Prostate gland (tissue), 2 donors: ENCODE results near the gene AKT1. TPM values are rescaled to one million over a fixed set of nuclear protein-coding genes. Genes with fewer than 3 reads are reported as not detected.

Experiments
- DNase-seq: peaks from one replicate; pipeline ENCODE4 v3.0.0-alpha.2; 2019; ENCODE audit warnings: low spot score
- H3K27ac ChIP-seq, 2 donors: fragments of 200-600 bp; sonication (generic); 2 replicates each; pipeline ENCODE4 v1.5.1; 2017 to 2019
- H3K27me3 ChIP-seq: fragments of 200-600 bp; sonication (generic); replicated peaks from 2 replicates; pipeline ENCODE4 v1.5.1; 2019; ENCODE audit not compliant: insufficient read depth
- H3K36me3 ChIP-seq, 2 donors: fragments of 200-600 bp; sonication (generic); 1 replicate in 1 of 2; 2 replicates in 1 of 2; pipeline versions ENCODE4 v1.5.1 to v1.8.1; 2017 to 2019
- H3K4me1 ChIP-seq: fragments of 200-600 bp; sonication (generic); replicated peaks from 2 replicates; pipeline ENCODE4 v1.5.1; 2019
- H3K4me3 ChIP-seq, 2 donors: fragments of 200-600 bp; sonication (generic); 2 replicates each; pipeline ENCODE4 v1.5.1; 2017 to 2019
- H3K9me3 ChIP-seq: fragments of 200-600 bp; sonication (generic); 2 replicates; pipeline ENCODE4 v1.5.1; 2017
- POLR2A ChIP-seq: fragments of 450-650 bp; IDR thresholded peaks from one replicate; pipeline ENCODE4 v1.6.1; 2016; ENCODE audit warnings: antibody characterized with exemption, mild to moderate bottlenecking
- POLR2AphosphoS5 ChIP-seq: sonication (generic); formaldehyde crosslinking; IDR thresholded peaks from one replicate; pipeline ENCODE4 v1.6.1; 2017; ENCODE audit warnings: antibody characterized with exemption
- WGBS: methylation state at CpG from one replicate; pipeline ENCODE4 v1.1.5; 2018; 5-methylcytosine and 5-hydroxymethylcytosine counted together
- intact Hi-C: fragments of 100-400 bp; cut with DNase I; formaldehyde crosslinking; loops from one replicate; pipeline ENCODE4 v1.14.2; 2022
- total RNA-seq, 2 donors: library from RNA; depleted of rRNA; stranded (reverse); fragments of >200 nt; gene quantifications; one replicate each; pipeline ENCODE4 v1.1.0, GENCODE V29; 2016
- TF ChIP-seq, protein P1 (sequence below), 4 experiments: fragments of 200-600 bp in 2 of 4; fragments of 450-650 bp in 2 of 4; sonication (generic) in 2 of 4; IDR thresholded peaks; 1 replicate in 3 of 4; 2 replicates in 1 of 4; pipeline ENCODE4 v1.5.1; 2016 to 2019; ENCODE audit warnings: antibody characterized with exemption in 4 of 4, mild to moderate bottlenecking in 2 of 4, moderate library complexity in 2 of 4

Gene AKT1
- total RNA-seq, 2 donors from 2014 or later, result 154 to 200 TPM

GRCh38 chr14:104804481-104805325 is 9.2 kb upstream of the AKT1 start:
- Histone ChIP-seq H3K27me3 (no peaks in the 10 kb centered on the region), H3K9me3 (no peaks in the 10 kb centered on the region), H3K4me3 (no peak overlapping the region), H3K27ac (peak overlapping the region in 1 of 2 donors; percentile 53), H3K36me3 (no peaks in the 10 kb centered on the region), H3K4me1 (peaks cover 22% of the 10 kb centered on the region)
- intact Hi-C loops, result no loop called here
- 86% methylated on average over 18 of the region's 18 CpGs for WGBS
- TF ChIP-seq, protein P1, sequence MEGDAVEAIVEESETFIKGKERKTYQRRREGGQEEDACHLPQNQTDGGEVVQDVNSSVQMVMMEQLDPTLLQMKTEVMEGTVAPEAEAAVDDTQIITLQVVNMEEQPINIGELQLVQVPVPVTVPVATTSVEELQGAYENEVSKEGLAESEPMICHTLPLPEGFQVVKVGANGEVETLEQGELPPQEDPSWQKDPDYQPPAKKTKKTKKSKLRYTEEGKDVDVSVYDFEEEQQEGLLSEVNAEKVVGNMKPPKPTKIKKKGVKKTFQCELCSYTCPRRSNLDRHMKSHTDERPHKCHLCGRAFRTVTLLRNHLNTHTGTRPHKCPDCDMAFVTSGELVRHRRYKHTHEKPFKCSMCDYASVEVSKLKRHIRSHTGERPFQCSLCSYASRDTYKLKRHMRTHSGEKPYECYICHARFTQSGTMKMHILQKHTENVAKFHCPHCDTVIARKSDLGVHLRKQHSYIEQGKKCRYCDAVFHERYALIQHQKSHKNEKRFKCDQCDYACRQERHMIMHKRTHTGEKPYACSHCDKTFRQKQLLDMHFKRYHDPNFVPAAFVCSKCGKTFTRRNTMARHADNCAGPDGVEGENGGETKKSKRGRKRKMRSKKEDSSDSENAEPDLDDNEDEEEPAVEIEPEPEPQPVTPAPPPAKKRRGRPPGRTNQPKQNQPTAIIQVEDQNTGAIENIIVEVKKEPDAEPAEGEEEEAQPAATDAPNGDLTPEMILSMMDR (IDR thresholded peaks at IDR 0.05), result no peak
- no peak for TF ChIP-seq POLR2A
- DNase-seq, result no peak

DNA sequence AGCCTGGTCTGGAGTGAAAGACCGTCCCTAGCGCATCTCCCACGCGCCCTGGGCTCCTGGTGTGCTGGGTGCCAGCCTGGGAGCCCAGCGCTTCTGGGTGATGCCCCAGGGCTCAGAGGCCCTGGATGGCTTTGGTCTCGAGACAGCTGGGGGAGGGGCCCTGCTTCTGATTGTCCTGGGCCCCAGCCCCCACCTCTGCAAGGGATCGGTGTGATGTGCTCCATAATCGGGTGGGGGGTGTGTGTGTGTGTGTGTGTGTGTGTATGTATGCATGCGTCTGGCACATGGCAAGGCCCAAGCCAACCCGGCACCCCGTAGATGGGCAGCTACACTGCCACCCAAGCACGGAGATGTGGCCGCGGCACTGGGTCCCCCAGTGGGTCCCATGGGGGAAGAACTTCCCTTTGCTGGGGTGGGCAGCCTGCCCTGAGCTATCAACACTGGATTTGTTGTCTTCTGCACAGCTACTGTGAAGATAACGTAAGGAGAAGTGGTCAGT is 8.4 kb upstream of the AKT1 start:
- Histone ChIP-seq H3K4me1 (peaks cover 22% of the 10 kb centered on the region), H3K4me3 (no peak overlapping the region), H3K36me3 (no peaks in the 10 kb centered on the region), H3K27me3 (no peaks in the 10 kb centered on the region), H3K9me3 (no peaks in the 10 kb centered on the region), H3K27ac (no peak overlapping the region)
- 66% methylated on average over 15 of the region's 15 CpGs for WGBS
- no peak for DNase-seq
- intact Hi-C loops, result no loop called here
- TF ChIP-seq POLR2AphosphoS5, result no peak
- TF ChIP-seq, protein P1 (IDR thresholded peaks at IDR 0.05), result no peak
- TF ChIP-seq POLR2A, result no peak

DNA sequence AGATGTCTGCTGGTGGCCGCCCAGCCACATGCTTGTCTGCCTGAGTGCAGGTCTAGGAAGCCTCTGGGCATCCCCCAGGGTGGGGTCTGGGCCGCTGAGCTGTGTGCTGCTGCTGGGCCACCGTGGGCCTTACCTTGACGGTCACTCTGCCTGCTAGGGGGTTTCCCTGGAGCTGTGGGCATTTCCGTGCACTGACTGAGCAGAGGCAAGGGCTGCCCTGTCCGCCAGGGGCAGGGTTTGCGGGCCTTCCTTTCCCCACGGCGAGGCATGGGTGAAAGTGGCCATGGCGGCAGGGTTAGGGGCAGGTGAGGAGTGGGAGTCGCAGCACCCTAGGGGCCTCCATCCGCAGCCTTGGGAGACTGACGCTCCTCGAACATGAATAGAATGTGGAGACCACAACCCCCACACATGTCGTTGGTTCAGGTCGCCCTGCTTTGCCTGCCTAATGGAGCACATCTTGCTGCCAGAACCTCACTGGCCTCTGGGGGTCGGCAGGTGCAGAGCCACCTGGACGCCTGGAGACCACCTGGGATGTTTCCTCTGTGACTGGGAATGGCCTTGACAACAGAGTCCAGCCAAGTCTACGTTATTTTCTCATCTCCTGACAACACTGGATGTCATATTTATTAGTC is 7.8 kb upstream of the AKT1 start:
- peak overlapping the region in 1 of 2 donors; percentile 99 for H3K27ac ChIP-seq
- peak overlapping the region in 1 of 2 donors; percentile 57 for H3K4me3 ChIP-seq
- H3K4me1 ChIP-seq, result peaks cover 22% of the 10 kb centered on the region
- intact Hi-C loops, result no loop called here
- 76% methylated on average over 14 of the region's 19 CpGs for WGBS
- no peaks in the 10 kb centered on the region for H3K27me3 ChIP-seq
- TF ChIP-seq POLR2AphosphoS5 (no peak), POLR2A (no peak)
- TF ChIP-seq, protein P1 (IDR thresholded peaks at IDR 0.05), result no peak
- DNase-seq, result no peak
- no peaks in the 10 kb centered on the region for H3K9me3 ChIP-seq
- H3K36me3 ChIP-seq, result no peaks in the 10 kb centered on the region

- 67% methylated on average over 20 of the region's 20 CpGs for WGBS
- intact Hi-C loops, result no loop called here
- TF ChIP-seq, protein P1 (IDR thresholded peaks at IDR 0.05), result no peak
- TF ChIP-seq POLR2A (no peak), POLR2AphosphoS5 (no peak)
- no peaks in the 10 kb centered on the region for H3K36me3 ChIP-seq
- H3K4me3 ChIP-seq, result peak overlapping the region; percentile 57 to 58
- H3K27me3 ChIP-seq, result no peaks in the 10 kb centered on the region
- H3K27ac ChIP-seq, result peak overlapping the region; percentile 53 to 99
- no peak for DNase-seq
- H3K4me1 ChIP-seq, result peaks cover 22% of the 10 kb centered on the region
- no peaks in the 10 kb centered on the region for H3K9me3 ChIP-seq
Observed at GRCh38 chr14:104802394-104803184, 7.0 kb upstream of the AKT1 start.
